Stimulated activated naive CD8-positive, alpha-beta T cell treated with anti-CD3 and anti-CD28 coated beads, Interleukin-15, amount 100 ng/mL, for 72 hours (primary cell): ENCODE measurements around the gene SEMA4G.

Source experiments
- ATAC-seq: fragments of 150-1000 bp; cut with Tn5 transposase; 2 replicates; pipeline ENCODE4 v1.10.0; 2021; ENCODE audit warnings: mild to moderate bottlenecking, moderate library complexity
- DNase-seq, 2 donors: peaks; one replicate each; pipeline ENCODE4 v3.0.0; 2021 to 2022
- H3K27ac Mint-ChIP-seq, 2 donors: one replicate each; pipeline ENCODE4 v1.8.0; 2022; ENCODE audit warnings: mild to moderate bottlenecking in 2 of 2, mixed read lengths in 2 of 2, moderate library complexity in 2 of 2
- H3K27me3 Mint-ChIP-seq: one replicate; pipeline ENCODE4 v1.8.0; 2022; ENCODE audit warnings: mixed read lengths
- H3K4me1 Mint-ChIP-seq: one replicate; pipeline ENCODE4 v1.8.0; 2022; ENCODE audit warnings: mild to moderate bottlenecking, mixed read lengths
- H3K4me3 Mint-ChIP-seq, 2 donors: one replicate each; pipeline ENCODE4 v1.8.0; 2022; ENCODE audit warnings: mild to moderate bottlenecking in 2 of 2, mixed read lengths in 2 of 2, moderate library complexity in 1 of 2
- H3K9me3 Mint-ChIP-seq, 2 donors: one replicate each; pipeline ENCODE4 v1.8.0; 2022; ENCODE audit warnings: mixed read lengths in 2 of 2

SEMA4G gene

GRCh38 chr10:101018600-101019439, 49.5 kb downstream of the SEMA4G start:
- no peaks in the 10 kb centered on the region for H3K9me3 Mint-ChIP-seq
- peak overlapping the region in 1 of 2 donors; percentile 44 for H3K4me3 Mint-ChIP-seq
- peaks cover 82% of the 10 kb centered on the region for H3K27me3 Mint-ChIP-seq
- peak overlapping the region in 1 of 2 donors; percentile 16 for H3K27ac Mint-ChIP-seq
- ATAC-seq (peak; percentile 88), DNase-seq (peak; percentile 78 to 82)
- H3K4me1 Mint-ChIP-seq = peaks cover 27% of the 10 kb centered on the region
